GM18508 (cell line): ENCODE results near the gene RGMB.

ENCODE experiments used
- ATAC-seq: cut with Tn5 transposase; IDR thresholded peaks from one replicate; pipeline ENCODE4 v1.9.1; 2021; ENCODE audit warnings: moderate number of reproducible peaks; ENCODE audit not compliant: insufficient read depth, unreplicated experiment

RGMB gene

DNA sequence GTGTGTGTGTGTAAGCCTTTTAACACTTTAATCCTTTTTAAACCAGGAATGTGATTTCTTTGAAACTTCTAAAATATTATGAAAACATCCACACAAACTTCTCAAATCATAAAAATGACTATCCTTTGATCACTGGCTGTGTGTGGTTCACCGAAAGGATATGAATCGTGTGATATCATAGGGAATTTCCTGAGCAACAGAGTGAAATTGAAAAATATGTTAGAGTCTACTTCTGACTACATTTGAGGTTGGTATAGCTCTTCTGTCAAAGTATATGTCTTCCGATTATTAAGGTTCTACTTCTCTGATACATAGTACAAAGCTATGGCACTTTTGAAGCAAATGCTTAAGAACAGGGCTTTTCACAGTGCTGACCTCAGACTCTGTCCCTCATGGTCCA, 40.3 kb downstream of the RGMB start:
- no peak for ATAC-seq

DNA sequence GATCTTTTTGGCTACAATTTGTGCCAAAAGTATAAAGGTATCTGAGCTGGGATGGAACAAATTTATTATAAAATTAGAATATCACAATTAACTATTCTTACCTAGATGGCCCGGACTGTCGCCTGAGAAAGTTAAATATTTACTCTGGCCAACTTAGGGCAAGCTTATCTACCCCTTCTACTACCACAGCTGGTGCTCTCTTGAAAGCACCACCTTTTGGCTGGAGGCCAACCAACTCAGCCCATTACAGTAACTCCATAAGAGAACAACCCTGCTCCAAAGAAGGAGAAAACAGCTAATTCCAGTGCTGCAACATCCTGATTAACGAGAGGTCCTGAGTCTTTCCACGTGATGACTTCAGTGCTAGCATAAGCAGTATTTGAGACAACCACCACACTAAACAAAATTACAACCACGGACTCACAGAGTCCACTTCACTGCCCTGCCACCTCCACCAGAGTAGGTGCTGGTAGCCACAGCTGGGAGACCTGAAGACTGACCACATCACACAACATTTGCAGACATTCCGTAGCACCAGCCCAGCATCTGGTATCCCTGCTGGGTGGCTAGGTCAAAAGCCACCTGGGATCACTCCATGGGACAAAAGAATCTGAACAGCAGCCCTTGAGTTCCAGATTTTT, 43.2 kb downstream of the RGMB start:
- ATAC-seq = no peak

DNA sequence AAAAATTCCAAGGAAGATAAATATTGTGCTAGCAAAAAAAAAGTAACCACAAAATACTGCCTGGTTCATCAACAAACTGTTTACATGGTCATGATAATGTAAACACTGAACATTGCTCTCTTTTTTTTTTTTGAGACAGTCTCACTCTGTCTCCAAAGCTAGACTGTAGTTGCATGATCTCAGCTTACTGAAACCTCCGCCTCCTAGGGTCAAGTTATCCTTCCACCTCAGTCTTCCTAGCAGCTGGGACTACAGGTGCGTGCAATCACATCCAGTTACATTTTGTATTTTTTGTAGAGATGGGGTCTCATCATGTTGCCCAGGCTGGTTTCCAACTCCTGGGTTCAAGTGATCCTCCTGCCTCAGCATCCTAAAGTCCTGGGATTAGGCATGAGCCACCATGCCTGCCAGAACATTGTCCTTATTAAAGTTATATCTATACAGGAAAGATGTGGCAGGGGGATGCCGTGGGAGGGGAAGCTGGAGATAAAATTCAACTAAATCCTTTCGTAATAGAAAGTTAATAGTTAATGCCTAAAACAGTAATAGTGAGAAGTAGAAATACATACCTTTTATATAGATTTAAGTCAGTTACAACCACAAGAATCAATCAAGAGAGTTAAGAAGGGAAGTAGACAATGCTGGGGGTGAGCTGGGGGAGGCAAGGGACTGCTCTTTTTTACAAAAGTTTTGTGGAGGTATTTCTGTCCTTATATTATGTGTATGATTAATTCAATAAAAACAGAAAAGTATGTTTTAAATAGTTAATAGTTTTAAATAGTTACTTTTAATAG, 52.3 kb downstream of the RGMB start:
- peak; percentile 43 for ATAC-seq

DNA sequence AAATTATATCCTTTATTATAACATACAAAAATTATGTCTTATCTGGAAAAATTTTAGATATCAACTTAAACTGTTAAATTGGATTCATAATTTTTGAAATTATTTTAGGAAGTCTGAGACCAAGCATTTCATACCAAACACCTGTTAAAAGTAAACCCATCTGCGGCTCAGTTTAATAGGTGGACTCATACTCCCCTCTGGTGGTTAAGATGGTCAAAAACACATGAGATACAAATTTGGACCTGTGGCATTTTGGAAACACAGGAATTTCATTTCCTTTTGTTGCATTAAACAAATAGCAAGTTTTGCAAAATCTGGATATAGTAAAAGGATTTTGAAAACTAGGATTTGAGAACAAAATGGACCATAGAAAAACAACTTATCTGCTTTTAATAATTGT, 53.7 kb downstream of the RGMB start:
- ATAC-seq = no peak

DNA sequence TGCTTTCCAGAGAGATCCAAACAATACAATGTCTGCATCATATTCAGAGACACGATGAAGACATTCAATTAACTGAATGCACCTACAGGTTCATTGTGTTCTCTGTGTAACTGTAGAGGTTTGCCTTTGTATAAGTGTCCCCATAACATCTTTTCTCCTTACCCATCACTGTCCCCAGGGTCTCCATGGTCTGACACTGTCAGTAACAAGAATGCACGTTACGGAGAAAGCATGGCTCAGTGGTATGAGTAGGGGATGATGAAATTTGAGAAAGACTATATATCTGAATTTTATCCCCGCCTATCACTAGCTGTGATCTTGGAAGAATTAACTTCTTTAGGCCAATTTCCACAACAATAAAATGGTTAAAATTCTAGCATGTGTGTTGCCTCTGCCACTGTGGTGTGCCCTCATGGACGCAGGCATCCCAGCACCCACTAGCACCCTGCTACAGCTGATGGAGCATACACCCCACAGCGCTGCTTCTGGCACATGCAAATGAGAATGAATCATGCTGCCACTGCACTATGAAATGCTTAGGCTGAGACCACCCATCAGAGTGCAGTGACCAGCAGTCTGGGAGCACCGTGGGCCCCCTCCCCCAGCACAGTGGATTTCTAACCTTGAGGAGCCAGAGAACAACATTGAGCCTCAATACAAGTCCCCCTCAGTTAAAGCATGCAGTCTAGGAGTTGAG, 54.3 kb downstream of the RGMB start:
- ATAC-seq = no peak

DNA sequence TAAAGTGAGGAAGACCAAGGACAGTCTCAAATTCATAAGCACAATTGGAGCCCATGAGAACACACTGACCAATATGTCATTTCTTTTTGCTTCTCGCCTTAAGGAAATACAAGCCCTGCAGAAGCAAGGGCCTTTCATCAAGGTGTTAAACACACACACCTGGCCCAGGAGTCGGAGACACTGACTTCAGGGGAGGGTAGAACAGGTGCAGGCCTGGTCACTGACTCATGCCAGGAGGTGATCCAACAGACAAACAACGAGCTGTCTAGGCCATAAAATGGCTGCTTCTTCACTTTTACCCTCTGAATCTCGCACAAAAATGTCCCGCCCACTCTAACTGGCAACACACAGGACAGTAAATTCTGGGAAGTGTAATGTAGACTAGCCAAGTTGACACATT, 62.7 kb downstream of the RGMB start:
- ATAC-seq = no peak

DNA sequence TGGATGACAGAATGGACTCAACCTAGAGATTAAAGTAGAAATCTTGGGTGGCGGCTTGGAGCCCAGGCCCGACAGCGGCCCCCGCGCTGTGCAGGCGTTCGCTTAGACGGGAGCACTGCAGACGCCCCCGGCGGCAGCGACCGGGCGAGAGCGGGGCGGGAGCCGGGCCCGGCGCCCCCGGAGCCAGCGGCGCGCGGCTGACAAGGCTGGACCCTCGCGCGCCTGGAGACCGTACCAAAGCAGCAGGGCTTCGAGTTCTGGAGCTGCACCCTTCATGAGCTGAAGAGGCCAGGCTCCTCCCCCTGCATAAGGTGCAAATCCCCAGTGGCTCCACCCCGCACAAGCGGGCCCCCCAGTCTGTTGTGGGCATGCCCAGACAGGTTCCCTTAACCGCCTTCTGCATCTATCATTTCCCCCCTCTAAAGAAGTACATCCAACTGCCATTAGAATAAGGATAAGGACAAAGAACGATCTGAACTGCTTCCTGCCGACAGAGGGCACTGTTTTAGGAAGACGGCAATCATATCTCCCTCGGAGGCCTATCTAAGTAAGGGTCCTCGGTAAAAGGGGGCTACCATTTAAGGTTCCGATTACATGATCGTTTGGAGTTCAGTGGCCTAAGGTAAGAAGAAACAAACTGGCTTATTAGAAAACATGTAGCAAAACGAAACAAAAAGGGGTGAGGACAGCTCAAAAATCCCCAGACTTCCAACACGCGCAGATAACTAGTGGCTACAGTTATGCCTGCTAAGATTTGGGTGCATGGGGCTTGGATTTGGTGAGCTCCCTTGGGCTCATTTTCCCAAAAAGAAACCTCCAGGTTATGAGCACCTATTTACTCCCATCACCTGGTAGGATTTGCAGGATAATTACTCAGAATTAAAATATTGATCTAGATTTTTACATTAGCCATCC, 66.3 kb downstream of the RGMB start:
- no peak for ATAC-seq

DNA sequence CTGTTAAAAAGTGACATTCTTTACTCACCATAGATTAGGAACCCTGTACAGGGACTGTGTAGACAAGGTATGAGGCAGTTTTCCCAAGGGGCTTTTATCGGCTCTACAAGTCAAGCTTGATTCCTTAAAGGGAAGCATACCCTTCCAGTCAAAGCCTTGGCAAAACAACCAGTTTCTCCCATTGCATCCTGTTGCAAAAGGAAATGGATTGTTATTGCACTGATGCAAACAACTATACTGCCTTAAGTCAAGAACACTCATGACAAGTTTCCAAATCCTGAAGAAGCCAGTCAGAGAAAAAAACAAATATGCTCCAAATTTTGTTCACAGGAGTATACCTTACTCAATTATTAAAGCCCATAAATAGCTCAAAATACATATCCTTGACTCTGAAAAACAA, 67.5 kb downstream of the RGMB start:
- no peak for ATAC-seq

DNA sequence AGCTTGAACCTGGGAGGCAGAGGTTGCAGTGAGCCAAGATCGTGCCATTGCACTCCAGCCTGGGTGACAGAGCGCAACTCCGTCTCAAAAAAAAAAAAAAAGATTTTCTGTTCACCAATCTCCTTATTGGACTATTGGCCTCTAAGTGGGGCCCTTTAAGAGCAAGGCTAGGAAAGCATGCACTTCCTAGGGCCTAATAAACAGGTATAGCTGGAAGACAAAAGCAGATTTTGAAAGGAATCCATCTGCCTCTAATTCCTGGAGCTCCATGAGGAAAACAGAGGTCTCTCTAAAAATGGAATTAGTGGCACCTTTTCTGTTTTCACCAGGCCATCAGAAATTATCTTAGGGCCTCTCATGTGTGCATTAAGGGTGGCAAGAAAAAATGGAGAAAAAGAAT, 70.0 kb downstream of the RGMB start:
- no peak for ATAC-seq

DNA sequence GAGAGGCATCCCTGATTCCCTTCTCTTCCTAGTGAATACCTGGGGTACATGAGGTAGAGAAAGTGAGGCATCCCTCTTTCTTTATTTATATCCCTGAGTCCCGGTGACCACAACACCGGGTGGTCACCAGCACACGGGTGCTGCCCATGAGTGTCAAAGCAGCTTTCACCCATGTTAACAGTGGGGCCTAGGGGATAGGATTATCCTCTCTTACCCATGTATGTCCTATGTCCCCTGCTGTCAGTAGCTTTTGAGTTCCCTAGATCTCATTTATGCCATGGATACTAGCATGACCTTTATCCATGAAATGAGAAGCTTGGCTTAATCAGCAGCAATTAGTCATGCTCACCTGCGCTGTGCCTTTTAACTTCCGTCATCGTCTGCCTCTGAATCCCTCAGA, 71.4 kb downstream of the RGMB start:
- ATAC-seq = no peak

DNA sequence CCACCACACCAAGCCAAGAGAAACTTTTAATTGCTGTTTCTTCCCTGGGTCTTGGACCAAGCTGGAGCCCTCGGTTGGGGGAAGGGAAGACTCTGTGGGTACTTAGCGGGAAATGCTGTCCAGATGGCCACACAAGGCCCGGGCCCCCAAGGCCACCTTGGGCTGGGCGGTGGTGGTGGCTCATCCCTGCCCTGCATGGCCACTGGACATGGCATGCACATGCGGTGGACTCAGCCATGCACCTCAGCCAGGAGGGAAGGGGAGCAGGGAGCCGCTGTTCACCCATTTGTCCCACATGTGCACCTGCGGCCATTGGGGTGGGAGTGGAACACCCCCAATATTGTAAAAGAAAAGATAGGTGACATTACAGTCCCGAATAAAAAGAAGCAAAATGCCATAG, 72.4 kb downstream of the RGMB start:
- no peak for ATAC-seq
